GM18498 (cell line): ENCODE data around the gene FBXO44.
"Not testable (repeated sequence)": the region's sequence is repeated elsewhere in the genome, so short reads cannot be mapped to it uniquely, and the experiment has no call there.

ENCODE experiments used
- ATAC-seq: cut with Tn5 transposase; IDR thresholded peaks from one replicate; pipeline ENCODE4 v1.9.1; 2021; ENCODE audit warnings: mild to moderate bottlenecking, moderate library complexity; ENCODE audit not compliant: unreplicated experiment

Gene FBXO44

GRCh38 chr1:11654137-11654938, at the start of gene FBXO44, which contains the start of gene FBXO2:
Gene FBXO44, plus strand, starts transcription at chr1:11654877. Its CDS starts 959 bp downstream, at chr1:11655836.
Gene FBXO2, minus strand, starts transcription at chr1:11654429. Its CDS starts 89 bp downstream, at chr1:11654340.
- peak; percentile 83 for ATAC-seq

- ATAC-seq = no peak
Observed at GRCh38 chr1:11606775-11607174, 47.9 kb upstream of the FBXO44 start.

- ATAC-seq = not testable (repeated sequence)
Observed at GRCh38 chr1:11608596-11609130, 46.0 kb upstream of the FBXO44 start.

GRCh38 chr1:11609378-11609777, 45.3 kb upstream of the FBXO44 start:
- ATAC-seq = not testable (repeated sequence)

GRCh38 chr1:11610629-11611180, 44.0 kb upstream of the FBXO44 start:
- no peak for ATAC-seq

- ATAC-seq = no peak
Observed at GRCh38 chr1:11611638-11612327, 42.9 kb upstream of the FBXO44 start.

GRCh38 chr1:11613347-11613746, 41.3 kb upstream of the FBXO44 start:
- ATAC-seq = no peak

- ATAC-seq = no peak
Observed at GRCh38 chr1:11615090-11615489, 39.6 kb upstream of the FBXO44 start.

- no peak for ATAC-seq
Observed at GRCh38 chr1:11616766-11617165, 37.9 kb upstream of the FBXO44 start.

- no peak for ATAC-seq
Observed at GRCh38 chr1:11617314-11617713, 37.4 kb upstream of the FBXO44 start.

GRCh38 chr1:11617741-11618140, 36.9 kb upstream of the FBXO44 start:
- no peak for ATAC-seq

- ATAC-seq = no peak
Observed at GRCh38 chr1:11620405-11620804, 34.3 kb upstream of the FBXO44 start.

GRCh38 chr1:11620924-11621323, 33.8 kb upstream of the FBXO44 start:
- ATAC-seq = no peak

- no peak for ATAC-seq
Observed at GRCh38 chr1:11622398-11622797, 32.3 kb upstream of the FBXO44 start.

GRCh38 chr1:11623702-11624101, 31.0 kb upstream of the FBXO44 start:
- ATAC-seq = no peak

GRCh38 chr1:11626551-11626950, 28.1 kb upstream of the FBXO44 start:
- no peak for ATAC-seq

GRCh38 chr1:11628767-11629166, 25.9 kb upstream of the FBXO44 start:
- ATAC-seq = no peak

- ATAC-seq = no peak
Observed at GRCh38 chr1:11629184-11630016, 25.3 kb upstream of the FBXO44 start.

GRCh38 chr1:11634365-11635192, 20.1 kb upstream of the FBXO44 start:
- ATAC-seq = no peak

GRCh38 chr1:11638121-11638520, 16.6 kb upstream of the FBXO44 start:
- ATAC-seq = no peak
